H9 (cell line): Measurements from ENCODE around the gene PDS5B. TPM values are rescaled to one million over a fixed set of nuclear protein-coding genes. Genes with fewer than 3 reads are reported as not detected.

ENCODE experiments used
- DNase-seq: peaks from one replicate; pipeline ENCODE4 v3.0.0-alpha.2; 2017
- H2AFZ ChIP-seq: one replicate; pipeline ENCODE4 v1.6.1; 2013; ENCODE audit warnings: mild to moderate bottlenecking, low read length, control low read depth, moderate library complexity
- H2AK5ac ChIP-seq: 2 replicates; pipeline ENCODE4 v1.6.1; 2013; ENCODE audit warnings: low read length, control low read depth, mixed read lengths; ENCODE audit not compliant: insufficient read length
- H2BK120ac ChIP-seq: one replicate; pipeline ENCODE4 v1.6.1; 2013; ENCODE audit warnings: low read depth, mild to moderate bottlenecking, low read length, control low read depth, inconsistent platforms; ENCODE audit not compliant: poor library complexity, severe bottlenecking
- H2BK12ac ChIP-seq: 2 replicates; pipeline ENCODE4 v1.6.1; 2013; ENCODE audit warnings: low read length, control low read depth, mixed read lengths, low read depth; ENCODE audit not compliant: insufficient read length
- H2BK15ac ChIP-seq: 2 replicates; pipeline ENCODE4 v1.6.1; 2013; ENCODE audit warnings: low read depth, low read length, control low read depth
- H2BK20ac ChIP-seq: one replicate; pipeline ENCODE4 v1.6.1; 2013; ENCODE audit warnings: low read depth, mild to moderate bottlenecking, low read length, control low read depth, inconsistent platforms; ENCODE audit not compliant: poor library complexity, severe bottlenecking
- H2BK5ac ChIP-seq: 2 replicates; pipeline ENCODE4 v1.6.1; 2013; ENCODE audit warnings: low read length, control low read depth, mixed read lengths; ENCODE audit not compliant: insufficient read length
- H3K14ac ChIP-seq: 2 replicates; pipeline ENCODE4 v1.6.1; 2013; ENCODE audit warnings: low read length, control low read depth; ENCODE audit not compliant: insufficient read depth
- H3K18ac ChIP-seq: 2 replicates; pipeline ENCODE4 v1.6.1; 2013; ENCODE audit warnings: low read depth, mild to moderate bottlenecking, mixed read lengths, low read length, control low read depth; ENCODE audit not compliant: insufficient read length
- H3K23ac ChIP-seq: 2 replicates; pipeline ENCODE4 v1.6.1; 2013; ENCODE audit warnings: low read length, control low read depth, mixed read lengths, low read depth; ENCODE audit not compliant: insufficient read length
- H3K23me2 ChIP-seq: 2 replicates; pipeline ENCODE4 v1.6.1; 2013; ENCODE audit warnings: low read depth, mild to moderate bottlenecking, mixed read lengths, low read length, control low read depth; ENCODE audit not compliant: insufficient read length, poor library complexity, severe bottlenecking
- H3K27ac ChIP-seq: 2 replicates; pipeline ENCODE4 v1.5.1; 2013; ENCODE audit warnings: low read length, control low read depth, mixed read lengths, low read depth; ENCODE audit not compliant: insufficient read length
- H3K27me3 ChIP-seq: 2 replicates; pipeline ENCODE4 v1.6.1; 2013; ENCODE audit warnings: low read length, control low read depth, inconsistent platforms; ENCODE audit not compliant: insufficient read depth
- H3K4ac ChIP-seq: 2 replicates; pipeline ENCODE4 v1.6.1; 2013; ENCODE audit warnings: low read depth, mild to moderate bottlenecking, control low read depth, inconsistent platforms, low read length, moderate library complexity
- H3K4me1 ChIP-seq: 2 replicates; pipeline ENCODE4 v1.6.1; 2013; ENCODE audit warnings: low read length, control low read depth, inconsistent platforms; ENCODE audit not compliant: insufficient read depth
- H3K4me2 ChIP-seq: 2 replicates; pipeline ENCODE4 v1.6.1; 2013; ENCODE audit warnings: low read length, control low read depth, mixed read lengths; ENCODE audit not compliant: insufficient read length, insufficient read depth
- H3K56ac ChIP-seq: 2 replicates; pipeline ENCODE4 v1.6.1; 2013; ENCODE audit warnings: low read depth, mild to moderate bottlenecking, mixed read lengths, low read length, control low read depth; ENCODE audit not compliant: insufficient read length
- H3K79me1 ChIP-seq: 2 replicates; pipeline ENCODE4 v1.6.1; 2013; ENCODE audit warnings: low read depth, mild to moderate bottlenecking, moderate library complexity, low read length, control low read depth, inconsistent platforms; ENCODE audit not compliant: insufficient read depth, poor library complexity, severe bottlenecking
- H3K79me2 ChIP-seq: 2 replicates; pipeline ENCODE4 v1.6.1; 2013; ENCODE audit warnings: low read length, control low read depth, inconsistent platforms; ENCODE audit not compliant: insufficient read depth
- H3K9ac ChIP-seq: 2 replicates; pipeline ENCODE4 v1.6.1; 2013; ENCODE audit warnings: low read length, control low read depth, mixed read lengths; ENCODE audit not compliant: insufficient read length; ENCODE audit errors: extremely low read depth
- H3K9me3 ChIP-seq: one replicate; pipeline ENCODE4 v1.6.1; 2013; ENCODE audit warnings: low read depth, low read length, inconsistent platforms; ENCODE audit not compliant: control insufficient read depth
- H3T11ph ChIP-seq: one replicate; pipeline ENCODE4 v1.6.1; 2013; ENCODE audit warnings: mild to moderate bottlenecking, low read length, control low read depth, inconsistent platforms
- H4K20me1 ChIP-seq: one replicate; pipeline ENCODE4 v1.6.1; 2013; ENCODE audit not compliant: control insufficient read depth, insufficient read length, insufficient read depth
- H4K5ac ChIP-seq: 2 replicates; pipeline ENCODE4 v1.6.1; 2013; ENCODE audit warnings: low read depth, mild to moderate bottlenecking, mixed read lengths, low read length, control low read depth; ENCODE audit not compliant: insufficient read length
- H4K8ac ChIP-seq: replicated peaks from 2 replicates; pipeline ENCODE4 v1.6.1; 2013; ENCODE audit warnings: low read length, control low read depth, mixed read lengths, low read depth; ENCODE audit not compliant: insufficient read length
- H4K91ac ChIP-seq: 2 replicates; pipeline ENCODE4 v1.6.1; 2013; ENCODE audit warnings: low read depth, mild to moderate bottlenecking, moderate library complexity, mixed read lengths, low read length, control low read depth; ENCODE audit not compliant: insufficient read length
- H3K27ac Mint-ChIP-seq, 3 experiments: 2 replicates in 2 of 3; 3 replicates in 1 of 3; pipeline ENCODE4 v1.8.0; 2020 to 2021; ENCODE audit warnings: mixed read lengths in 3 of 3, mild to moderate bottlenecking in 1 of 3, moderate library complexity in 1 of 3
- H3K27me3 Mint-ChIP-seq: 2 replicates; pipeline ENCODE4 v1.8.0; 2021; ENCODE audit warnings: low read depth, mild to moderate bottlenecking, moderate library complexity, mixed read lengths
- H3K36me3 Mint-ChIP-seq, 3 experiments: 2 replicates in 2 of 3; 3 replicates in 1 of 3; pipeline ENCODE4 v1.8.0; 2020 to 2021; ENCODE audit warnings: low read depth in 3 of 3, mixed read lengths in 3 of 3; ENCODE audit not compliant: insufficient read depth in 1 of 3
- H3K4me1 Mint-ChIP-seq, 2 experiments: 2 replicates each; pipeline ENCODE4 v1.8.0; 2020; ENCODE audit warnings: mixed read lengths in 2 of 2
- H3K4me3 Mint-ChIP-seq, 2 experiments: 2 replicates in 1 of 2; 3 replicates in 1 of 2; pipeline ENCODE4 v1.8.0; 2020 to 2021; ENCODE audit warnings: mild to moderate bottlenecking in 2 of 2, mixed read lengths in 2 of 2, moderate library complexity in 1 of 2
- H3K9me3 Mint-ChIP-seq, 2 experiments: 2 replicates in 1 of 2; 3 replicates in 1 of 2; pipeline ENCODE4 v1.8.0; 2020; ENCODE audit warnings: mild to moderate bottlenecking in 2 of 2, mixed read lengths in 2 of 2, moderate library complexity in 1 of 2
- WGBS: extraction: QIAGEN DNeasy Blood & Tissue Kit; methylation state at CpG from one replicate; pipeline ENCODE4 v1.1.7; 2013; ENCODE audit warnings: missing lambda C conversion rate, low lambda C conversion rate, mixed read lengths; ENCODE audit not compliant: insufficient read length; ENCODE audit errors: extremely low coverage; 5-methylcytosine and 5-hydroxymethylcytosine counted together
- total RNA-seq: library from RNA; stranded (reverse); gene quantifications from 2 replicates; pipeline ENCODE4 v1.2.1, GENCODE V29; 2021
- TF ChIP-seq, protein P1 (sequence below): fragments of 200-600 bp; sonication (generic); conservative IDR thresholded peaks from 3 replicates; pipeline ENCODE4 v1.8.0; 2021; ENCODE audit warnings: antibody characterized with exemption, mild to moderate bottlenecking

The PDS5B gene
- total RNA-seq, 1 experiment from 2014 or later: 50.0 TPM

GRCh38 chr13:32636711-32637110 lies 50.5 kb downstream of the PDS5B start:
- Histone ChIP-seq H2BK5ac (no peak overlapping the region), H4K5ac (no peak overlapping the region), H2AK5ac (no peak overlapping the region), H3T11ph (no peak overlapping the region), H3K4me2 (no peak overlapping the region), H3K79me2 (peaks cover 3% of the 10 kb centered on the region; the same call in 1 of the 2 replicates), H3K23ac (no peak overlapping the region), H4K91ac (no peak overlapping the region), H2BK12ac (no peak overlapping the region), H3K14ac (no peak overlapping the region), H2AFZ (no peak overlapping the region), H4K20me1 (no peaks in the 10 kb centered on the region), H2BK20ac (no peak overlapping the region), H3K27me3 (no peaks in the 10 kb centered on the region), H2BK15ac (no peak overlapping the region), H3K18ac (no peak overlapping the region), H3K4me1 (peaks cover 3% of the 10 kb centered on the region; the same call in 1 of the 2 replicates), H4K8ac (no peak overlapping the region), H3K9me3 (no peaks in the 10 kb centered on the region), H3K9ac (no peak overlapping the region), H2BK120ac (no peak overlapping the region), H3K56ac (no peak overlapping the region), H3K79me1 (no peaks in the 10 kb centered on the region), H3K23me2 (no peaks in the 10 kb centered on the region), H3K27ac (no peak overlapping the region), H3K4ac (no peak overlapping the region)
- Mint-ChIP-seq H3K9me3 (no peaks in the 10 kb centered on the region), H3K27me3 (no peaks in the 10 kb centered on the region), H3K27ac (no peak overlapping the region), H3K36me3 (no peaks in the 10 kb centered on the region), H3K4me3 (no peak overlapping the region), H3K4me1 (peaks cover 5% of the 10 kb centered on the region in 2 experiments)
- TF ChIP-seq, protein P1, sequence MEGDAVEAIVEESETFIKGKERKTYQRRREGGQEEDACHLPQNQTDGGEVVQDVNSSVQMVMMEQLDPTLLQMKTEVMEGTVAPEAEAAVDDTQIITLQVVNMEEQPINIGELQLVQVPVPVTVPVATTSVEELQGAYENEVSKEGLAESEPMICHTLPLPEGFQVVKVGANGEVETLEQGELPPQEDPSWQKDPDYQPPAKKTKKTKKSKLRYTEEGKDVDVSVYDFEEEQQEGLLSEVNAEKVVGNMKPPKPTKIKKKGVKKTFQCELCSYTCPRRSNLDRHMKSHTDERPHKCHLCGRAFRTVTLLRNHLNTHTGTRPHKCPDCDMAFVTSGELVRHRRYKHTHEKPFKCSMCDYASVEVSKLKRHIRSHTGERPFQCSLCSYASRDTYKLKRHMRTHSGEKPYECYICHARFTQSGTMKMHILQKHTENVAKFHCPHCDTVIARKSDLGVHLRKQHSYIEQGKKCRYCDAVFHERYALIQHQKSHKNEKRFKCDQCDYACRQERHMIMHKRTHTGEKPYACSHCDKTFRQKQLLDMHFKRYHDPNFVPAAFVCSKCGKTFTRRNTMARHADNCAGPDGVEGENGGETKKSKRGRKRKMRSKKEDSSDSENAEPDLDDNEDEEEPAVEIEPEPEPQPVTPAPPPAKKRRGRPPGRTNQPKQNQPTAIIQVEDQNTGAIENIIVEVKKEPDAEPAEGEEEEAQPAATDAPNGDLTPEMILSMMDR: no peak
- WGBS: no CpG with 5 or more reads among the region's 1 CpG
- DNase-seq: no peak
